Calu3 (cell line): ENCODE results near the gene CRYGB. TPM values are rescaled to one million over a fixed set of nuclear protein-coding genes. Genes with fewer than 3 reads are reported as not detected.

ENCODE experiments used
- BruUV-seq: library from RNA; stranded (reverse); fragments of 400-500 nt; replicated peaks from 2 replicates; lab custom pipeline; 2021; lab: Mats Ljungman, UMichigan
- CTCF ChIA-PET: fragments of 300-600 bp; sonication (Branson Sonifier 250); formaldehyde crosslinking; loops from one replicate; lab custom pipeline; 2022; ENCODE audit warnings: antibody characterized with exemption; lab: Charles Lee
- DNase-seq: peaks from one replicate; pipeline ENCODE4 v3.0.0; 2022
- H3K27ac Mint-ChIP-seq: one replicate; pipeline ENCODE4 v1.8.0; 2022; ENCODE audit warnings: mixed read lengths; ENCODE audit not compliant: unreplicated experiment
- H3K27me3 Mint-ChIP-seq: one replicate; pipeline ENCODE4 v1.8.0; 2022; ENCODE audit warnings: mixed read lengths; ENCODE audit not compliant: unreplicated experiment
- H3K36me3 Mint-ChIP-seq: one replicate; pipeline ENCODE4 v1.8.0; 2022; ENCODE audit warnings: mild to moderate bottlenecking, moderate library complexity, mixed read lengths; ENCODE audit not compliant: insufficient read depth, unreplicated experiment
- H3K4me1 Mint-ChIP-seq: one replicate; pipeline ENCODE4 v1.8.0; 2022; ENCODE audit warnings: mild to moderate bottlenecking, low read depth, mixed read lengths; ENCODE audit not compliant: unreplicated experiment
- H3K4me3 Mint-ChIP-seq: one replicate; pipeline ENCODE4 v1.8.0; 2022; ENCODE audit warnings: mild to moderate bottlenecking, low read depth, moderate library complexity, mixed read lengths; ENCODE audit not compliant: unreplicated experiment
- H3K9me3 Mint-ChIP-seq: one replicate; pipeline ENCODE4 v1.8.0; 2022; ENCODE audit warnings: low read depth, mixed read lengths; ENCODE audit not compliant: unreplicated experiment
- CTCF ChIP-seq: fragments of 200-600 bp; IDR thresholded peaks from one replicate; pipeline ENCODE4 v1.8.0; 2022; ENCODE audit warnings: antibody characterized with exemption; ENCODE audit not compliant: unreplicated experiment
- intact Hi-C: fragments of 100-400 bp; cut with micrococcal nuclease; formaldehyde crosslinking; loops from one replicate; pipeline ENCODE4 v1.10.0; 2022; ENCODE audit not compliant: unreplicated experiment
- total RNA-seq: library from RNA; stranded (reverse); gene quantifications from 2 replicates; pipeline ENCODE4 v1.2.3, GENCODE V29; 2022

CRYGB gene
- total RNA-seq, 1 experiment from 2014 or later: not detected

DNA sequence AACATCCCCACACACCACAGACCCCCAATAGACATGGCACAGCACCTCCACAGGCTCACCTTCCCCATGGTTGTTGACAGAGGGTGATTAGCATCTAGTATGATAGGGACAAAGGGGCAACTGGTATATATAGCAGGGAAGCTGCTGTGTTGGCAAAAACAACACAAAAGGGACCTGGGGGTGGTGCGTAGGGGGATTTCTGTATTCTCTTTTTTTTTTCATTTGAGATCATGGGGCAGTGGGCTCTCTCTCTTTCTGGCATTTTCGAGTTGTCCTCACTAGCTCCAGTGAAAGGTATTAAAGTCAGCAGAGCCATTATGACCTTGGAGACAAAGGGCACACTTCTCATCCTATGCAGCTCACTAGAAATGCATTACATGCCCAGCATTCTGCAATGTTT, 17.5 kb upstream of the CRYGB start, which contains the start of gene CRYGA:
Gene CRYGA (minus strand): TSS at position 101 of the 400 bp plus-strand sequence. CDS start 33 bp downstream, at position 68.
- no peak for TF ChIP-seq CTCF
- intact Hi-C loops: no loop called here
- H3K27ac Mint-ChIP-seq: no peak within 1 kb of the TSS
- no peak for DNase-seq
- no peak within 1 kb of the TSS for H3K4me3 Mint-ChIP-seq
- BruUV-seq: no TSS peak
- no peaks in the 10 kb centered on the region for H3K9me3 Mint-ChIP-seq
- H3K36me3 Mint-ChIP-seq: no peaks in the 10 kb centered on the region
- CTCF ChIA-PET: interaction anchor here (1.0 kb wide), 1 partner anchor 71 kb away, joined by 3 read pairs; no protein-coding TSS in a partner anchor
- H3K27me3 Mint-ChIP-seq: no peaks in the 10 kb centered on the region
- H3K4me1 Mint-ChIP-seq: no peaks in the 10 kb centered on the region

DNA sequence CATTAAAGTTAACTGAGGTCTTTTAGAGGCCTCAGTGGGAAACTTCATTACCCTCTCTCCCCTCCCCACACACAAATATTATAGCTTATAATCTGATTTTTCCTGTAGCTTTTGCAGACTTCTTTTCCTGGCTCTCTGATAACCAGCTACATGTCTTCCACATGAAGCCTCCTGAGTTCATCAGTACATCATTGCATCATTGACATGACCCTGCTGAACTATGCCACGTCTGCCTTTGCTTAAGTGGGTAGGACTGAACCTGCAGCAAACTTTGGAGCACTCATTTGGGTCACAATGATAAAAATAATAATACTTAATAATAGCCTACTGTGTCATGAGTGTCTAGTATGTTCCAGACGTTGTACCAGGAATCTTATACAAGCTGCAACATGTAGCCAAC, 10.5 kb upstream of the CRYGB start:
- BruUV-seq: no TSS peak
- no peaks in the 10 kb centered on the region for H3K36me3 Mint-ChIP-seq
- no peaks in the 10 kb centered on the region for H3K27me3 Mint-ChIP-seq
- H3K4me1 Mint-ChIP-seq: no peaks in the 10 kb centered on the region
- no peaks in the 10 kb centered on the region for H3K9me3 Mint-ChIP-seq
- H3K4me3 Mint-ChIP-seq: no peak overlapping the region
- CTCF ChIA-PET: no interaction called here
- no peak for TF ChIP-seq CTCF
- intact Hi-C loops: no loop called here
- no peak for DNase-seq
- no peak overlapping the region for H3K27ac Mint-ChIP-seq

- BruUV-seq: no TSS peak
- Mint-ChIP-seq H3K4me3 (no peak overlapping the region), H3K4me1 (no peaks in the 10 kb centered on the region), H3K36me3 (no peaks in the 10 kb centered on the region), H3K9me3 (no peaks in the 10 kb centered on the region), H3K27ac (no peak overlapping the region), H3K27me3 (no peaks in the 10 kb centered on the region)
- intact Hi-C loops: no loop called here
- DNase-seq: no peak
- CTCF ChIA-PET: no interaction called here
- no peak for TF ChIP-seq CTCF
These were observed 7.2 kb upstream of the CRYGB start for GRCh38 chr2:208153156-208153555.

DNA sequence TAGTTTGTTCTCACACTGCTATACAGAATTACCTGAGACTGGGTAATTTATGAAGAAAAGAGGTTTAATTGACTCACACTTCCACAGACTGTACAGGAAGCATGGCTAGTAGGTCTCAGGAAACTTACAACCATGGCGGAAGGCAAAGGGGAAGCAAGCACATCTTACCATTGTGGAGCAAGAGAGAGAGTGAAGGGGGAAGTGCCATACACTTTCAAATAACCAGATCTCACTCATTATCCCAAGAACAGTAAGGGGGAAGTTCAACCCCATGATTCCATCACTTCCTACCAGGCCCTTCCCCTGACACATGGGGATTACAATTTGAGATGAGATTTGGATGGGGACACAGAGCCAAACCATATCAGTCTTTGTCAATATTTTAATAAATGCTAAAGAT, 5.0 kb upstream of the CRYGB start:
- no peaks in the 10 kb centered on the region for H3K4me1 Mint-ChIP-seq
- H3K4me3 Mint-ChIP-seq: no peak overlapping the region
- BruUV-seq: no TSS peak
- CTCF ChIA-PET: no interaction called here
- no peaks in the 10 kb centered on the region for H3K9me3 Mint-ChIP-seq
- intact Hi-C loops: no loop called here
- TF ChIP-seq CTCF: no peak
- no peak overlapping the region for H3K27ac Mint-ChIP-seq
- no peak for DNase-seq
- no peaks in the 10 kb centered on the region for H3K36me3 Mint-ChIP-seq
- H3K27me3 Mint-ChIP-seq: no peaks in the 10 kb centered on the region
